PC-9 (cell line): ENCODE results near the gene TEKTIP1. TPM values are rescaled to one million over a fixed set of nuclear protein-coding genes. Genes with fewer than 3 reads are reported as not detected.

Experiments
- Bru-seq: library from RNA; stranded (reverse); fragments of 400-500 nt; gene quantifications from one replicate; lab custom pipeline; 2021; lab: Mats Ljungman, UMichigan
- BruChase-seq, 2 experiments: library from RNA; stranded (reverse); fragments of 400-500 nt; gene quantifications; one replicate each; lab custom pipeline; 2021; lab: Mats Ljungman, UMichigan
- BruUV-seq: library from RNA; stranded (reverse); fragments of 400-500 nt; replicated peaks from 2 replicates; lab custom pipeline; 2021; lab: Mats Ljungman, UMichigan
- CTCF ChIA-PET: fragments of 300-600 bp; sonication (Branson Sonifier 250); formaldehyde crosslinking; loops from one replicate; lab custom pipeline; 2022; ENCODE audit warnings: antibody characterized with exemption; lab: Charles Lee
- POLR2A ChIA-PET: fragments of 300-600 bp; sonication (Branson Sonifier 250); formaldehyde crosslinking; loops from one replicate; lab custom pipeline; 2022; ENCODE audit warnings: antibody characterized with exemption; ENCODE audit not compliant: unreplicated experiment; lab: Charles Lee
- DNase-seq, 2 experiments: peaks; one replicate each; pipeline versions ENCODE4 v3.0.0 to v3.0.0-alpha.2; 2015 to 2022; ENCODE audit warnings: mixed read lengths in 1 of 2
- H2AFZ ChIP-seq: fragments of 200-600 bp; sonication (generic); 2 replicates; pipeline ENCODE4 v1.8.1; 2017; ENCODE audit warnings: antibody characterized with exemption
- H3F3A ChIP-seq: fragments of 200-600 bp; sonication (generic); 2 replicates; pipeline ENCODE4 v1.8.1; 2017; ENCODE audit warnings: antibody characterized with exemption, mild to moderate bottlenecking, low read depth; ENCODE audit not compliant: insufficient read depth
- H3K27ac ChIP-seq: fragments of 200-600 bp; sonication (generic); 2 replicates; pipeline ENCODE4 v1.6.1; 2016; ENCODE audit warnings: mixed run types
- H3K27me3 ChIP-seq: fragments of 200-600 bp; sonication (generic); 2 replicates; pipeline ENCODE4 v1.6.1; 2016; ENCODE audit warnings: low read depth, mixed run types; ENCODE audit not compliant: insufficient read depth
- H3K36me3 ChIP-seq: fragments of 200-600 bp; sonication (generic); 2 replicates; pipeline ENCODE4 v1.6.1; 2016; ENCODE audit warnings: low read depth, mixed run types
- H3K4me1 ChIP-seq: fragments of 200-600 bp; sonication (generic); replicated peaks from 2 replicates; pipeline ENCODE4 v1.6.1; 2016; ENCODE audit warnings: mixed run types; ENCODE audit not compliant: insufficient read depth
- H3K4me2 ChIP-seq: fragments of 200-600 bp; sonication (generic); 2 replicates; pipeline ENCODE4 v1.6.1; 2017; ENCODE audit warnings: mixed run types
- H3K4me3 ChIP-seq: fragments of 200-600 bp; sonication (generic); 2 replicates; pipeline ENCODE4 v1.6.1; 2016; ENCODE audit warnings: mixed run types
- H3K79me2 ChIP-seq: fragments of 200-600 bp; sonication (generic); 2 replicates; pipeline ENCODE4 v1.6.1; 2017; ENCODE audit warnings: low read depth, mixed run types
- H3K9me2 ChIP-seq: fragments of 200-600 bp; sonication (generic); 2 replicates; pipeline ENCODE4 v1.8.1; 2017; ENCODE audit warnings: mild to moderate bottlenecking; ENCODE audit not compliant: insufficient read depth
- H3K9me3 ChIP-seq: fragments of 200-600 bp; sonication (generic); 2 replicates; pipeline ENCODE4 v1.8.1; 2016; ENCODE audit warnings: low read depth; ENCODE audit not compliant: insufficient read depth
- H4K20me1 ChIP-seq: fragments of 200-600 bp; sonication (generic); 2 replicates; pipeline ENCODE4 v1.8.1; 2017; ENCODE audit not compliant: insufficient read depth
- CTCF ChIP-seq: fragments of 200-600 bp; sonication (generic); conservative IDR thresholded peaks from 2 replicates; pipeline ENCODE4 v1.6.1; 2017; ENCODE audit warnings: mixed run types, antibody characterized with exemption, mild to moderate bottlenecking, moderate library complexity
- EZH2 ChIP-seq: fragments of 200-600 bp; sonication (generic); IDR thresholded peaks from 2 replicates; pipeline ENCODE4 v1.8.0; 2017; ENCODE audit warnings: antibody characterized with exemption, low read depth
- intact Hi-C: fragments of 100-400 bp; cut with micrococcal nuclease; formaldehyde crosslinking; loops from one replicate; pipeline ENCODE4 v1.10.0; 2022; ENCODE audit not compliant: unreplicated experiment
- long read RNA-seq: library from polyadenylated mRNA; stranded (forward); transcript quantifications from one replicate; pipeline ENCODE4 v2.0.0, GENCODE V29; 2022
- total RNA-seq: library from RNA; stranded (reverse); gene quantifications from 2 replicates; pipeline ENCODE4 v1.2.3, GENCODE V29; 2021

Gene TEKTIP1
- total RNA-seq (4.7 and 4.9 TPM in 2 replicates), Bru-seq, nascent RNA (percentile 42 among the genes with signal in this experiment), BruChase-seq, experiment 1, labeled RNA remaining after a 2-hour chase (percentile 51 among the genes with signal in this experiment), BruChase-seq, experiment 2, labeled RNA remaining after a 6-hour chase (percentile 61 among the genes with signal in this experiment)
- long read RNA-seq, result 0 reads

- no peaks in the 10 kb centered on the region for H3K4me1 ChIP-seq
- CTCF ChIA-PET, result no interaction called here
- peaks cover 4% of the 10 kb centered on the region; the same call in 1 of the 2 replicates for H3F3A ChIP-seq
- H3K27ac ChIP-seq, result no peak within 1 kb of the TSS
- H2AFZ ChIP-seq, result no peak within 1 kb of the TSS
- H3K36me3 ChIP-seq, result no peaks in the 10 kb centered on the region
- no peaks in the 10 kb centered on the region for H3K27me3 ChIP-seq
- BruUV-seq, result no TSS peak
- no peaks in the 10 kb centered on the region; the same call in 1 of the 2 replicates for H4K20me1 ChIP-seq
- H3K9me3 ChIP-seq, result no peaks in the 10 kb centered on the region
- TF ChIP-seq EZH2 (no peak), CTCF (no peak)
- POLR2A ChIA-PET, result no interaction called here
- intact Hi-C loops, result no loop called here
- no peak within 1 kb of the TSS for H3K4me3 ChIP-seq
- DNase-seq, result no peak
- H3K4me2 ChIP-seq, result no peak within 1 kb of the TSS
- no peaks in the 10 kb centered on the region for H3K9me2 ChIP-seq
- H3K79me2 ChIP-seq, result no peaks in the 10 kb centered on the region
These were observed at the start of gene TEKTIP1 for GRCh38 chr19:3538965-3539755. TSS of gene TEKTIP1 (plus strand) at chr19:3539174. CDS start at chr19:3539178, 4 bp downstream.

- ChIA-PET CTCF (no interaction called here), POLR2A (no interaction called here)
- H3K36me3 ChIP-seq, result no peaks in the 10 kb centered on the region
- no peaks in the 10 kb centered on the region for H3K27me3 ChIP-seq
- H3K4me3 ChIP-seq, result no peak overlapping the region
- intact Hi-C loops, result no loop called here
- no peaks in the 10 kb centered on the region for H4K20me1 ChIP-seq
- no peaks in the 10 kb centered on the region for H3K4me1 ChIP-seq
- no peaks in the 10 kb centered on the region for H3K9me3 ChIP-seq
- no peak overlapping the region for H3K27ac ChIP-seq
- H3K79me2 ChIP-seq, result no peaks in the 10 kb centered on the region
- no peak overlapping the region for H2AFZ ChIP-seq
- no TSS peak for BruUV-seq
- TF ChIP-seq CTCF (no peak), EZH2 (no peak)
- H3F3A ChIP-seq, result no peaks in the 10 kb centered on the region; the same call in 1 of the 2 replicates
- DNase-seq, result no peak
- H3K4me2 ChIP-seq, result no peak overlapping the region
- no peaks in the 10 kb centered on the region for H3K9me2 ChIP-seq
These were observed 47.4 kb upstream of the TEKTIP1 start for GRCh38 chr19:3491396-3492119.

GRCh38 chr19:3492131-3492839 is 46.7 kb upstream of the TEKTIP1 start:
- H3K9me3 ChIP-seq, result no peaks in the 10 kb centered on the region
- H3K27me3 ChIP-seq, result no peaks in the 10 kb centered on the region
- H3K79me2 ChIP-seq, result no peaks in the 10 kb centered on the region
- no peak overlapping the region for H2AFZ ChIP-seq
- H3F3A ChIP-seq, result no peaks in the 10 kb centered on the region; the same call in 1 of the 2 replicates
- TF ChIP-seq CTCF (no peak), EZH2 (no peak)
- no peak overlapping the region for H3K4me2 ChIP-seq
- H3K4me3 ChIP-seq, result no peak overlapping the region
- no peaks in the 10 kb centered on the region for H3K9me2 ChIP-seq
- no peaks in the 10 kb centered on the region for H4K20me1 ChIP-seq
- ChIA-PET POLR2A (no interaction called here), CTCF (no interaction called here)
- H3K27ac ChIP-seq, result no peak overlapping the region
- no peak for DNase-seq
- intact Hi-C loops, result no loop called here
- no peaks in the 10 kb centered on the region for H3K36me3 ChIP-seq
- BruUV-seq, result no TSS peak
- H3K4me1 ChIP-seq, result no peaks in the 10 kb centered on the region
